Right kidney (tissue), 1 donor: ENCODE data around the gene VCAN.

Experiments used
- DNase-seq: peaks from one replicate; pipeline ENCODE4 v3.0.0-alpha.2; 2016

Gene VCAN

GRCh38 chr5:83494666-83495065 lies 23.1 kb downstream of the VCAN start:
- no peak for DNase-seq

- DNase-seq, result no peak
Observed at GRCh38 chr5:83496626-83497025, 25.1 kb downstream of the VCAN start.

GRCh38 chr5:83498585-83498984 lies 27.0 kb downstream of the VCAN start:
- no peak for DNase-seq

GRCh38 chr5:83503662-83504061 lies 32.1 kb downstream of the VCAN start:
- no peak for DNase-seq

GRCh38 chr5:83507431-83507830 lies 35.9 kb downstream of the VCAN start:
- DNase-seq, result no peak

GRCh38 chr5:83509540-83509939 lies 38.0 kb downstream of the VCAN start:
- no peak for DNase-seq

GRCh38 chr5:83510260-83510659 lies 38.7 kb downstream of the VCAN start:
- no peak for DNase-seq

GRCh38 chr5:83512061-83512745 lies 40.7 kb downstream of the VCAN start:
- no peak for DNase-seq

- no peak for DNase-seq
Observed at GRCh38 chr5:83513081-83513480, 41.5 kb downstream of the VCAN start.

GRCh38 chr5:83513491-83513890 lies 41.9 kb downstream of the VCAN start:
- no peak for DNase-seq

GRCh38 chr5:83516377-83516776 lies 44.8 kb downstream of the VCAN start:
- DNase-seq, result peak; percentile 29

GRCh38 chr5:83517072-83517687 lies 45.6 kb downstream of the VCAN start:
- no peak for DNase-seq

- DNase-seq, result no peak
Observed at GRCh38 chr5:83517688-83518085, 46.1 kb downstream of the VCAN start.

- no peak for DNase-seq
Observed at GRCh38 chr5:83518319-83519061, 46.9 kb downstream of the VCAN start.

GRCh38 chr5:83522446-83522845 lies 50.9 kb downstream of the VCAN start:
- DNase-seq, result no peak

- no peak for DNase-seq
Observed at GRCh38 chr5:83523929-83524328, 52.4 kb downstream of the VCAN start.

GRCh38 chr5:83524345-83524744 lies 52.8 kb downstream of the VCAN start:
- no peak for DNase-seq

GRCh38 chr5:83524991-83525390 lies 53.4 kb downstream of the VCAN start:
- no peak for DNase-seq

- DNase-seq, result no peak
Observed at GRCh38 chr5:83526289-83526688, 54.7 kb downstream of the VCAN start.

GRCh38 chr5:83527221-83527620 lies 55.7 kb downstream of the VCAN start:
- DNase-seq, result no peak

- DNase-seq, result no peak
Observed at GRCh38 chr5:83527722-83528438, 56.3 kb downstream of the VCAN start.

GRCh38 chr5:83528439-83528769 lies 56.9 kb downstream of the VCAN start:
- no peak for DNase-seq

GRCh38 chr5:83530193-83530592 lies 58.6 kb downstream of the VCAN start:
- no peak for DNase-seq
